Stimulated activated CD8-positive, alpha-beta memory T cell treated with anti-CD3 and anti-CD28 coated beads, Interleukin-2, amount 100 ng/mL, for 1 hour (primary cell): Measurements from ENCODE around the gene SOHLH1.
"Not testable (repeated sequence)": the region's sequence is repeated elsewhere in the genome, so short reads cannot be mapped to it uniquely, and the experiment has no call there.

Experiments used
- DNase-seq, 2 donors: peaks; one replicate each; pipeline ENCODE4 v3.0.0-alpha.2; 2020; ENCODE audit warnings: low read depth in 2 of 2

The SOHLH1 gene

GRCh38 chr9:135678236-135679017, 20.9 kb downstream of the SOHLH1 start:
- DNase-seq = no peak

GRCh38 chr9:135677641-135678168, 21.6 kb downstream of the SOHLH1 start:
- DNase-seq = no peak

- DNase-seq = no peak
These were observed 22.4 kb downstream of the SOHLH1 start for GRCh38 chr9:135676891-135677290.

GRCh38 chr9:135674977-135675376, 24.3 kb downstream of the SOHLH1 start:
- DNase-seq = no peak

- no peak for DNase-seq
These were observed 25.3 kb downstream of the SOHLH1 start for GRCh38 chr9:135673941-135674340.

GRCh38 chr9:135672786-135673185, 26.5 kb downstream of the SOHLH1 start:
- not testable (repeated sequence) for DNase-seq

GRCh38 chr9:135671591-135672041, 27.7 kb downstream of the SOHLH1 start:
- no peak for DNase-seq

GRCh38 chr9:135670721-135671590, 28.3 kb downstream of the SOHLH1 start:
- no peak for DNase-seq

- DNase-seq = no peak
These were observed 29.5 kb downstream of the SOHLH1 start for GRCh38 chr9:135669616-135670285.

- DNase-seq = not testable (repeated sequence)
These were observed 30.3 kb downstream of the SOHLH1 start for GRCh38 chr9:135669018-135669417.

- no peak for DNase-seq
These were observed 31.7 kb downstream of the SOHLH1 start for GRCh38 chr9:135667463-135668001.

GRCh38 chr9:135666534-135667462, 32.5 kb downstream of the SOHLH1 start:
- no peak for DNase-seq

GRCh38 chr9:135665795-135666189, 33.5 kb downstream of the SOHLH1 start:
- DNase-seq = no peak

- DNase-seq = no peak
These were observed 34.2 kb downstream of the SOHLH1 start for GRCh38 chr9:135664801-135665794.

- no peak for DNase-seq
These were observed 35.0 kb downstream of the SOHLH1 start for GRCh38 chr9:135664266-135664665.

- no peak for DNase-seq
These were observed 35.4 kb downstream of the SOHLH1 start for GRCh38 chr9:135663857-135664256.

GRCh38 chr9:135663451-135663770, 35.9 kb downstream of the SOHLH1 start:
- DNase-seq = no peak

- no peak for DNase-seq
These were observed 36.4 kb downstream of the SOHLH1 start, which contains the start of gene LCN9 for GRCh38 chr9:135662758-135663450. Gene LCN9 (plus strand): TSS chr9:135663309. CDS start chr9:135663322, 13 bp downstream.
